ENCODE data around the gene ZRSR2. TPM values are rescaled to one million over a fixed set of nuclear protein-coding genes. Genes with fewer than 3 reads are reported as not detected.

The ZRSR2 gene
- total and polyA plus RNA-seq, 2 of the 13 experiments (the other 11 are each of a cell fraction or from before 2014, with no cell fraction given), result 3.6 to 4.9 TPM

DNA sequence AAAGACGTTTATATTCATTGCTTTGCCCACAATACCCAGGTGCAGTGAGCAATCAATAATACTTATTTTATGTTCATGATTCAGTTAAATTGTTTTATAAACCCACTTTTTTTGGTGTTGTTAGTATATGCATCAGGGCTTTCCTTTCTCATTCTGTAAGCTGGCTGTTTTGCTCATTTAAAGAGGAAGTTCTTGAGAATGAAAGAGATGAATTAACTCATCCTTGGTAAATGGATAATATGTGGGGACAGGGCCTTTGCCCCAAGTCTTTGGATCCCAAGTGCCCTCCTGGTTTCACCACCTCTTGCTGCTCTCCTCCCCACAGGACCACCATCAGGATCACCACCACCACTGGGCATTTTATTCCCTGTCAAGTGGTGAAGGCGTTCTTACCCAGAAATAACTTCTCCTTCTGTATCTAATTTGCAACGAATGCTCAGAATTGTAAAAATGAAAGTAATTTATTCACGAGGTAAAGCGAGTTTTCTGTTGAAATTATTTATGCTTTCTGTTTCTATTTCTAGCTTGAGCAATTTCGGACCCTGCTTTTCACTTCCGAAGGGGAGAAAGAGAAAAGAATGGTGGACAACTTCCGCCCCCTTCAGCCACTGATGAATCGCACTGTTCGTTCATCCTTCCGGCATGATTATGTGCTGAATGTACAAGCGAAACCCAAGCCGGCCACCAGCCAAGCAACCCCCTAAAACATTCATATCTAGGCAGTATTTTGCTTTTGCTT, 8.2 kb upstream of the ZRSR2 start:
- Histone ChIP-seq H3K4me2 (ENCODE audit: low read depth, low read length) (no peak overlapping the region), H3K9me3 (ENCODE audit: low read length) (no peaks in the 10 kb centered on the region), H3K27ac (ENCODE audit: extremely low read length, insufficient read depth, low read length) (no peak overlapping the region), H2AFZ (ENCODE audit: low read length) (no peak overlapping the region), H3K79me2 (ENCODE audit: insufficient read depth, low read length) (no peaks in the 10 kb centered on the region), H4K20me1 (ENCODE audit: insufficient read depth, low read length) (no peaks in the 10 kb centered on the region), H3K4me3 (replicated peaks in 1 of 3; ENCODE audit: insufficient read depth in 1 of 3, low read depth in 2 of 3, low read length in 3 of 3) (no peak overlapping the region), H3K36me3 (replicated peaks in 1 of 2; ENCODE audit: control insufficient read depth in 1 of 2, insufficient read depth in 2 of 2, low read length in 2 of 2) (peaks cover 0 to 2% of the 10 kb centered on the region in 2 experiments; a peak in 1 of 5 replicates), H3K27me3 (ENCODE audit: control insufficient read depth in 1 of 2, insufficient read depth in 2 of 2, low read length in 2 of 2) (no peaks in the 10 kb centered on the region), H3K4me1 (ENCODE audit: insufficient read depth, low read length) (peaks cover 9% of the 10 kb centered on the region), H3K9ac (ENCODE audit: insufficient read depth, low read depth, low read length) (no peak overlapping the region)
- POLR2A ChIA-PET, result no interaction called here
- ATAC-seq (no peak), FAIRE-seq (no peak), DNase-seq (ENCODE audit: low spot score) (no peak)
- BruUV-seq (replicated peaks), result no TSS peak
- intact Hi-C loops (cut with micrococcal nuclease; ENCODE audit: unreplicated experiment), result no loop called here
- CTCF ChIA-PET (ENCODE audit: low intra/inter-chr PET ratio, low total read pairs), result no interaction called here
- TF ChIP-seq ZNF468 (CRISPR knock-in tag; IDR thresholded peaks at IDR 0.05) (no peak), PRPF4 (IDR thresholded peaks at IDR 0.05; ENCODE audit: low read depth, low read length, poor library complexity, severe bottlenecking) (no peak), ZNF460 (CRISPR knock-in tag; IDR thresholded peaks at IDR 0.05; ENCODE audit: borderline replicate concordance) (no peak), SUZ12 (IDR thresholded peaks at IDR 0.05; ENCODE audit: low read depth, low read length) (no peak), ZNF17 (CRISPR knock-in tag; IDR thresholded peaks at IDR 0.05) (no peak), TRIM24 (CRISPR knock-in tag; IDR thresholded peaks at IDR 0.05) (no peak), ZNF530 (CRISPR knock-in tag; IDR thresholded peaks at IDR 0.05; ENCODE audit: low read depth) (no peak), GLI4 (CRISPR knock-in tag; IDR thresholded peaks at IDR 0.05; ENCODE audit: borderline replicate concordance) (no peak), ZNF749 (CRISPR knock-in tag; IDR thresholded peaks at IDR 0.05; ENCODE audit: borderline replicate concordance) (no peak), ZNF205 (CRISPR knock-in tag; IDR thresholded peaks at IDR 0.05) (no peak), MXI1 (IDR thresholded peaks at IDR 0.05; ENCODE audit: borderline replicate concordance, low read depth, low read length) (no peak)
- TF ChIP-seq, protein P1, sequence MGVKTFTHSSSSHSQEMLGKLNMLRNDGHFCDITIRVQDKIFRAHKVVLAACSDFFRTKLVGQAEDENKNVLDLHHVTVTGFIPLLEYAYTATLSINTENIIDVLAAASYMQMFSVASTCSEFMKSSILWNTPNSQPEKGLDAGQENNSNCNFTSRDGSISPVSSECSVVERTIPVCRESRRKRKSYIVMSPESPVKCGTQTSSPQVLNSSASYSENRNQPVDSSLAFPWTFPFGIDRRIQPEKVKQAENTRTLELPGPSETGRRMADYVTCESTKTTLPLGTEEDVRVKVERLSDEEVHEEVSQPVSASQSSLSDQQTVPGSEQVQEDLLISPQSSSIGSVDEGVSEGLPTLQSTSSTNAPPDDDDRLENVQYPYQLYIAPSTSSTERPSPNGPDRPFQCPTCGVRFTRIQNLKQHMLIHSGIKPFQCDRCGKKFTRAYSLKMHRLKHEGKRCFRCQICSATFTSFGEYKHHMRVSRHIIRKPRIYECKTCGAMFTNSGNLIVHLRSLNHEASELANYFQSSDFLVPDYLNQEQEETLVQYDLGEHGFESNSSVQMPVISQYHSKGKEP (CRISPR knock-in tag; IDR thresholded peaks at IDR 0.05), result no peak
- TF ChIP-seq, protein P2, sequence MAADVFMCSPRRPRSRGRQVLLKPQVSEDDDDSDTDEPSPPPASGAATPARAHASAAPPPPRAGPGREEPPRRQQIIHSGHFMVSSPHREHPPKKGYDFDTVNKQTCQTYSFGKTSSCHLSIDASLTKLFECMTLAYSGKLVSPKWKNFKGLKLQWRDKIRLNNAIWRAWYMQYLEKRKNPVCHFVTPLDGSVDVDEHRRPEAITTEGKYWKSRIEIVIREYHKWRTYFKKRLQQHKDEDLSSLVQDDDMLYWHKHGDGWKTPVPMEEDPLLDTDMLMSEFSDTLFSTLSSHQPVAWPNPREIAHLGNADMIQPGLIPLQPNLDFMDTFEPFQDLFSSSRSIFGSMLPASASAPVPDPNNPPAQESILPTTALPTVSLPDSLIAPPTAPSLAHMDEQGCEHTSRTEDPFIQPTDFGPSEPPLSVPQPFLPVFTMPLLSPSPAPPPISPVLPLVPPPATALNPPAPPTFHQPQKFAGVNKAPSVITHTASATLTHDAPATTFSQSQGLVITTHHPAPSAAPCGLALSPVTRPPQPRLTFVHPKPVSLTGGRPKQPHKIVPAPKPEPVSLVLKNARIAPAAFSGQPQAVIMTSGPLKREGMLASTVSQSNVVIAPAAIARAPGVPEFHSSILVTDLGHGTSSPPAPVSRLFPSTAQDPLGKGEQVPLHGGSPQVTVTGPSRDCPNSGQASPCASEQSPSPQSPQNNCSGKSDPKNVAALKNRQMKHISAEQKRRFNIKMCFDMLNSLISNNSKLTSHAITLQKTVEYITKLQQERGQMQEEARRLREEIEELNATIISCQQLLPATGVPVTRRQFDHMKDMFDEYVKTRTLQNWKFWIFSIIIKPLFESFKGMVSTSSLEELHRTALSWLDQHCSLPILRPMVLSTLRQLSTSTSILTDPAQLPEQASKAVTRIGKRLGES (CRISPR knock-in tag; IDR thresholded peaks at IDR 0.05; ENCODE audit: borderline replicate concordance), result no peak
- 91% methylated on average over 13 of the region's 13 CpGs for WGBS (ENCODE audit: low lambda C conversion rate)
- in situ Hi-C loops (cut with HindIII; ENCODE audit: extremely low pct_ligation_motif_present, low pct_unique_long_range_greater_than_20kb), result no loop called here

All from HepG2 (cell line).